Measurements from ENCODE around the gene CUEDC1.

The CUEDC1 gene

GRCh38 chr17:57957120-57957850 lies 2.1 kb upstream of the CUEDC1 start:
- no peak for DNase-seq

- DNase-seq, result no peak
Observed at GRCh38 chr17:57956291-57957119, 1.3 kb upstream of the CUEDC1 start.

GRCh38 chr17:57954397-57955182 lies 622 bp downstream of the CUEDC1 start:
- DNase-seq, result no peak

- no peak for DNase-seq
Observed at GRCh38 chr17:57953705-57954396, 1.4 kb downstream of the CUEDC1 start.

- no peak for DNase-seq
Observed at GRCh38 chr17:57953219-57953618, 2.0 kb downstream of the CUEDC1 start.

GRCh38 chr17:57949649-57950048 lies 5.6 kb downstream of the CUEDC1 start:
- no peak for DNase-seq

GRCh38 chr17:57948555-57949420 lies 6.4 kb downstream of the CUEDC1 start:
- DNase-seq, result no peak

- DNase-seq, result no peak
Observed at GRCh38 chr17:57948169-57948554, 7.0 kb downstream of the CUEDC1 start.

- no peak for DNase-seq
Observed at GRCh38 chr17:57947369-57947768, 7.8 kb downstream of the CUEDC1 start.

- DNase-seq, result peak; percentile 77
Observed at GRCh38 chr17:57946798-57947358, 8.3 kb downstream of the CUEDC1 start.

GRCh38 chr17:57945996-57946797 lies 9.0 kb downstream of the CUEDC1 start:
- no peak for DNase-seq

GRCh38 chr17:57944908-57945307 lies 10.3 kb downstream of the CUEDC1 start:
- DNase-seq, result no peak

- no peak for DNase-seq
Observed at GRCh38 chr17:57943645-57944044, 11.6 kb downstream of the CUEDC1 start.

GRCh38 chr17:57943140-57943539 lies 12.1 kb downstream of the CUEDC1 start:
- DNase-seq, result no peak

- no peak for DNase-seq
Observed at GRCh38 chr17:57941384-57942370, 13.5 kb downstream of the CUEDC1 start.

- DNase-seq, result peak; percentile 50
Observed at GRCh38 chr17:57940653-57941329, 14.4 kb downstream of the CUEDC1 start.

- peak; percentile 71 for DNase-seq
Observed at GRCh38 chr17:57940231-57940630, 15.0 kb downstream of the CUEDC1 start.

GRCh38 chr17:57939797-57940196 lies 15.4 kb downstream of the CUEDC1 start:
- DNase-seq, result peak; percentile 77

- peak; percentile 69 for DNase-seq
Observed at GRCh38 chr17:57938061-57938502, 17.1 kb downstream of the CUEDC1 start.
